Measurements from ENCODE around the gene XPOT.
A peak's percentile ranks its signal among the peaks of the same experiment; 100 is the strongest.
"Not testable (repeated sequence)": the region's sequence is repeated elsewhere in the genome, so short reads cannot be mapped to it uniquely, and the experiment has no call there.

XPOT gene, protein sequence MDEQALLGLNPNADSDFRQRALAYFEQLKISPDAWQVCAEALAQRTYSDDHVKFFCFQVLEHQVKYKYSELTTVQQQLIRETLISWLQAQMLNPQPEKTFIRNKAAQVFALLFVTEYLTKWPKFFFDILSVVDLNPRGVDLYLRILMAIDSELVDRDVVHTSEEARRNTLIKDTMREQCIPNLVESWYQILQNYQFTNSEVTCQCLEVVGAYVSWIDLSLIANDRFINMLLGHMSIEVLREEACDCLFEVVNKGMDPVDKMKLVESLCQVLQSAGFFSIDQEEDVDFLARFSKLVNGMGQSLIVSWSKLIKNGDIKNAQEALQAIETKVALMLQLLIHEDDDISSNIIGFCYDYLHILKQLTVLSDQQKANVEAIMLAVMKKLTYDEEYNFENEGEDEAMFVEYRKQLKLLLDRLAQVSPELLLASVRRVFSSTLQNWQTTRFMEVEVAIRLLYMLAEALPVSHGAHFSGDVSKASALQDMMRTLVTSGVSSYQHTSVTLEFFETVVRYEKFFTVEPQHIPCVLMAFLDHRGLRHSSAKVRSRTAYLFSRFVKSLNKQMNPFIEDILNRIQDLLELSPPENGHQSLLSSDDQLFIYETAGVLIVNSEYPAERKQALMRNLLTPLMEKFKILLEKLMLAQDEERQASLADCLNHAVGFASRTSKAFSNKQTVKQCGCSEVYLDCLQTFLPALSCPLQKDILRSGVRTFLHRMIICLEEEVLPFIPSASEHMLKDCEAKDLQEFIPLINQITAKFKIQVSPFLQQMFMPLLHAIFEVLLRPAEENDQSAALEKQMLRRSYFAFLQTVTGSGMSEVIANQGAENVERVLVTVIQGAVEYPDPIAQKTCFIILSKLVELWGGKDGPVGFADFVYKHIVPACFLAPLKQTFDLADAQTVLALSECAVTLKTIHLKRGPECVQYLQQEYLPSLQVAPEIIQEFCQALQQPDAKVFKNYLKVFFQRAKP

DNA sequence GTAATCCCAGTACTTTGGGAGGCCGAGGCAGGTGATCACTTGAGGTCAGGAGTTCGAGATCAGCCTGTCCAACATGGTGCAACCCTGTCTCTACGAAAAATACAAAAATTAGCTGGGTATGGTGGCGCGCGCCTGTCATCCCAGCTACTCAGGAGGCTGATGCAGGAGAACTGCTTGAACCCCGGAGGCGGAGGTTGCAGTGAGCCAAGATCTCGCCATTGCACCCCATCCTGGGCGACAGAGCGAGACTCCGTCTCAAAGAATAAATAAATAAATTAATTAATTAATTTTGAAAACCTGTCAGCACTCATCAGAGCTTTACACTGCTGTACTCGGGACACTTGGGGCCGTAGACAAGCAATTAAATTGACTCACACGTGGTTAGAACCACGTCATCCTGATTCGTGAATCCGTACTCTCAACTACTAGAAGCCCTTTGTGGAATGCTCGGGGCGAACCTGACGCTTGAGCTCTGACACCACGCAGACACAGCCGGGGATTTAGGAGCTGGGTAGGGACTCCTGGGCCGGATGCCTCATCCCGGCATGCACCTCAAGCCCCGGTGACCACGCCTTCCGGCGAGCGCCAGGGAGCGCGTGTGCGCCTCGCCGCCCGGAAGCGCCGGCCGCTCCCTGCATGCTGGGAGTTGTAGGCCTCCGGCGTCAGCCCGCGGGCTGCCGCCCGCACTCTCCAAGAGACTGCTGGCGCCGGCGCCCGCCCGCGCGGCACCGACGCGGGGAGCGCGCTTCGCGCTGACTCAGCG lies at the start of gene XPOT:
Gene XPOT, plus strand, starts transcription at position 686 of the 763 bp plus-strand sequence. CDS start 5,644 bp downstream, outside the sequence.
- peak; percentile 76 for DNase-seq

DNA sequence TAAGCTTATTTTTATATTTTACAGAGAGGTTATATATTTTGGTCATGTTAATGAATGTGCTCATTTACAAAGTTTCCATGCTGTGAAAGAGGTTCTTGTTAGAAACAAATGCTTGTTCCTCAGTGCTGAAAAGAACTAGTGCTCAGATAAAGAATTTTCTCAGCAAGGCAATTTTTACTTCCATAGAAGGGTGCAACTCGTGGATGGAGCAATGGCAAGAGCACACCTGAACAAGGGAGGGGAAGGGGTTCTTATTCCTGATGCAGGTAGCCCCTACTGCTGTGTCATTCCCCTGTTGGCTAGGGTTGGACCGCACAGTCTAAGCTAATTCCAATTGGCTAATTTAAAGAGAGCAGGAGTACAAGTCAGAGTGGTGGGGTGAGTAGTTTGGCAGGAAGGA lies 48.0 kb upstream of the XPOT start:
- not testable (repeated sequence) for DNase-seq

DNA sequence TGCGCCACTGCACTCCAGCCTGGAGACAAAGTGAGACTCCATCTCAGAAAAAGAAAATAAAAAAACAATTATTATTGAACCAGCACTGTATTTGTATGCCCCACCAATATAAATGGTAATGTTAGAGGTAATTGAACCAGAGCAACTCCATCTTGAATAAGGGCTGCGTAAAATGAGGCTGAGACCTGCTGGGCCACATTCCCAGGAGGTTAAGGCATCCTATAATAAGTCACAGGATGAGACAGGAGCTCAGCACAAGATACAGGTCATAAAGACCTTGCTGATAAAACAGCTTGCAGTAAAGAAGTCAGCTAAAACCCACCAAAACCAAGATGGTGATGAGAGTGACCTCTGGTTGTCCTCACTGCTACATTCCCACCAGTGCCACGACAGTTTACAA lies 43.0 kb upstream of the XPOT start:
- DNase-seq, result not testable (repeated sequence)

DNA sequence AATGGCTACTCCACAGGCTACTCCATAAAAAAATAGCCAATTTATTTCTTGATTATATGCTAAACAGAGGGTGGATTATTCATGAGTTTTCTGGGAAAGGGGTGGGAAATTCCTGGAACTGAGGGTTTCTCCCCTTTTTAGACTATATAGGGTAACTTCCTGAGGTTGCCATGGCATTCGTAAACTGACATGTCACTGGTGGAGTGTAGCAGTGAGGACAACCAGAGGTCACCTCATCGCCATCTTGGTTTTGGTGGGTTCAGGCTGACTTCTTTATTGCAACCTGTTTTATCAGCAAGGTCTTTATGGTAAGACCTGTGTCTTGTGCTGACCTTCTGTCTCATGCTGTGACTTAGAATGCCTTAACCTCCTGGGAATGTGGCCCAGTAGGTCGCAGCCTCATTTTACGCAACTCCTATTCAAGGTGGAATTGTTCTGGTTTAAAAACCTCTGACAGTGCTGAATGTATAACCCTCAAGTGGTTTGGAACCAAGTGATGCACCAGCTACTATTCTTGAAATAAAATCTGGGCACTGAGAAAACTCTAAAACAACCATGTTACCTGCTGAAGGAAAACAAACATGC lies 41.4 kb upstream of the XPOT start:
- DNase-seq, result no peak

DNA sequence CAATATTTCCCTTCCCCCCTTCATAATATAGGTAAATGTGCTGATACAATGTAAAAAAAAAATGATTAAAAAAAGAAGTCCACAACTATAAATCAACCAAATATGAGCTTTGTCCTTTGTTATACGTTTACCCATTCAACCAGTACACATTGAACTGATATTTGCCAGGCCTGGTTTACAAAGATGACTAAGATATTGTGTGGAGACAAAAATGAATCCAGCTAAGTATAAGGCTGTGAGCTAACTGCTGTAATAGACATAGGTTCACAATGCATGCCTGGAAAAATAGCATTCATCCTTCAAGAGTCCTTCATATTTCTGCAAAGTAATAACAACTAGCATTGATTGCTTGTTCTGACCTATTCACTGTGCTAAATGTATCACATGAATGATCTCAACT lies 20.5 kb upstream of the XPOT start:
- no peak for DNase-seq

DNA sequence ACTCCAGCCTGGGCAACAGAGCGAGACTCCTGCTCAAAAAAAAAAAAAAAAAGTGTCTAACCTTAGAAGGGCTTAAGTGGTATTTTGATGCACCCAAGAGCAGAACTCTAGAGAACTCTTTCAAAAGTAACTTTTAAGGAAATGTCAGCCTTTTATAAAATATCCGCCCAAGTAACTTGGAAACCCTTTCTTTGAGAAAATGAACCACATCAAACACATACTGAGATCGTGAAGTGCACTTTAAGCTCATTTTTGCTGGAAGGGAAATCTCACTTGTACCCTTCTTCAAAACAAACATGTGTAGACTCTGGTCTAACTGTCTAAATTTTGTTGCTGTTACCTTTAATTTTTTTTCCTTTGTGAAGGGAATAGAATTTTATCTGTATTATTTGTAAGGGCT lies 19.2 kb upstream of the XPOT start:
- DNase-seq, result no peak

DNA sequence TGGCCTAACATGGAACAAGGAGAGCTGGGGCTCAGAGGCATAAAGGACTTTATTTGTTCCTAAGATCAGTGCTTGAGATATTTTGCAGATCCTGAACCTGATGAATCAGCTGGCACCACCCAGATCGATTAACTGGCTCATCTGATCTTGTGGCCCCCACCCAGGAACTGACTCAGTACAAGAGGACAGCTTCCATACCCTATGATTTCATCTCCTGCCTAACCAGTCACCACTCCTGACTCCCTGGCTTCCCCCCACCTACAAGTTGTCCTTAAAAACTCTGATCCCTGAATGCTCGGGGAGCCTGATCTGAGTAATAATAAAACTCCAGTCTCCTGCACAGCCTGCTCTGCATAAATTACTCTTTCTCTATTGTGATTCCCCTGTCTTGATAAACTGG lies 18.7 kb upstream of the XPOT start:
- no peak for DNase-seq

DNA sequence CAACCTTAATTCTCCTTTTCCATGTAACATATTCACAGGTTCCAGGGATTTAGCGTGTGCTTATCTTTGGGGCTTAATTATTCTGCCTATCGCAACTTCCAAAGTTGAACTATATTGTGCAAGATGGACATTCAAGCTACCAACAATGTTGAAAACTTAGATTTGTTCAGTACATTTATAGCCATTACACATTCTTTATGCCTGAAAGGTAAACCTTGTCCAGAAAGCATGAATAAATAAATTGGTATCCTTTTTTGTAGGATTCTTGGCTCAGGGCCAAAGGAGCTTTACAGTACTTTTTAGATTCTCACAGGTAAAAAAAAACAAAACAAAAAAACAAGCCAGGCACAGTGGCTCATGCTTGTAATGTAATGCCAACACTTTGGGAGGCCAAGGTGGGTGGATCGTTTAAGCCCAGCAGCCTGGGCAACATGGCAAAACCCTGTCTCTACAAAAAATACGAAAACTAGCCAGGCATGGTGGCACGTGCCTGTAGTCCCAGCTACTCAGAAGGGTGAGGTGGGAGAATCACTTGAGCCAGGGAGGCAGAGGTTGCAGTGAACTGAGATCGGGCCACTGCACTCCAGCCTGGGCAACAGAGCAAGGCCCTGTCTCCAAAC lies 16.9 kb upstream of the XPOT start:
- DNase-seq, result no peak

DNA sequence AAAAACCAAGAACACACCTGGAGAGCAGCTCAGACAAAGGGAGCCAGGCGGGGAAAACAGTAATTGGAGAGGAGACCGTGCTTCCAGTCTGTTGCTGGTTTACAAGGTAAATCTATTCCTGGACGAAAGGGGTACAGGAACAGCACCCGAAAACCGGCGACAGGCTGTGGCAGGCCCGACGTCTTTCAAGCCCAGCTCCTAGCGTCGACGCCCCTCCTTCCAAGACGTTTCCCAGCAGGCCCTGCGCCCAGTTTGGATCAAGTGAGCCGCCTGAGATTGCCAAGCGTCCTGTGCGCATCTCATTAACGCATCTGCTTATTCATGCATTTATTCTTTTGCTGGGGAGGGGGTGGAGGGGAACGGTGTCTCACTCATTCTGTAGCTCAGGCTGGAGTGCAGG lies 15.0 kb upstream of the XPOT start:
- DNase-seq, result no peak

DNA sequence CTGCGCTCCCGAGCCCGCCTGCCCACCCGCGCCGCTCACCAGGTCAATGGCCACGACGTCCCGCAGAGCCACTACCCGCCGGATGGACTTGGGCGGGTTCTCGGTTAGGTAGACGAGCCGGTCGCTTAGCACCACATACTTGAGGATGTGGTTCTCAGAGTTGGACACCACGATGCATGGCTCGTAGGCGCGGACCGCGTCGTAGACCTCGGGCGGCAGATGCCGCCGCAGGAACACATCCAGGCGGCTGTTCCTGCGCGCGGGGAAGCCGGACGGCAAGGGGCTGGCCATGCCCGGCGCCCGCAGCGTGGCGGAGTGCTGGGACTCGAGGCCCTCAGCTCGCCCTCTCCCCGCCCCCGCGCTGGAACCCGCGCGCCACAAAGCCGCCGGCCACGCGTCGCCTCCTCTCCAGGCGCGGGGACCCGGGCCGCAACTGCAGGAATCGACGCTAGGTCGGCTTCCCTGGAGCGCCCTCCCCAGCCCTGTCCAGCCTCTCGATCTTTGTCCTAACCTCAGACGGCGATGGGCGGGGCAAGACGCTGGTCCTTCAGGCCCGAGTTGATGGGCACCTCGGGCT lies 13.8 kb upstream of the XPOT start, which contains the start of gene C12orf56:
Gene C12orf56, minus strand, starts transcription at position 484 of the 577 bp plus-strand sequence. Its CDS starts 193 bp downstream, at position 291.
- no peak for DNase-seq

DNA sequence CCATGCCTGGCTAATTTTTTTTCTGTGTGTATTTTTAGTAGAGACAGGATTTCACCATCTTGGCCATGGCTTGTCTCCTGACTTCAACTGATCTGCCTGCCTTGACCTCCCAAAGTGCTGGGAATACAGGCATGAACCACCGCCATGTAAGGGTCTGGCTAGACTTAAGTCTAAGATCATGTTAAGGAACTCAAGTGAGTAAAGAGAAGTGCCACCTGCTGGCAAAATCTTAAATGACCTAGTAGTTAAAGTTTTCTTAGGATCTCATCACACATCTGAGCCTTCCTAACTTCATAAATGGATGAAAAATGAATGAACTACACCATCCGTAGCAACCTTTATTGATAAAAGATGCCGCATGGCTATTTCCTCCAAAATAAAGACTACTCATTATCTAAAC lies 12.0 kb upstream of the XPOT start:
- DNase-seq, result no peak

DNA sequence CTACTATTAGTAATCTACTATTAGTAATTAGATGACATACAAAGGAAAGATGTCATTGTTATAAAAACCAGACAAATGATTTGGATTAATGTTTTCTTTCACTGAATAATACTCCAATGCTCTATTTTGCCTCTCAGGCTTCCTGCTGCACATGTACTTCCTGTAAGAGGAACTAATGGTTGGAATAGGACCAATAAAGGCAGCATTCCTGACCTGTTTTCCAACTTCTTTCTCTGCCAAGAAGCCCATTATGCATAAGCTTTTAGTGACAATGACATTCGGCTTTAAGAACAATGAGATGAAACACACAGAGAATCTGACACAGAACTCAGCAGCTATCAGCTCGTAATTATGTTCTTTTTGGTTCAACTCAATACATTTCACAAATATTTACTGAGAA lies 8.5 kb upstream of the XPOT start:
- no peak for DNase-seq

DNA sequence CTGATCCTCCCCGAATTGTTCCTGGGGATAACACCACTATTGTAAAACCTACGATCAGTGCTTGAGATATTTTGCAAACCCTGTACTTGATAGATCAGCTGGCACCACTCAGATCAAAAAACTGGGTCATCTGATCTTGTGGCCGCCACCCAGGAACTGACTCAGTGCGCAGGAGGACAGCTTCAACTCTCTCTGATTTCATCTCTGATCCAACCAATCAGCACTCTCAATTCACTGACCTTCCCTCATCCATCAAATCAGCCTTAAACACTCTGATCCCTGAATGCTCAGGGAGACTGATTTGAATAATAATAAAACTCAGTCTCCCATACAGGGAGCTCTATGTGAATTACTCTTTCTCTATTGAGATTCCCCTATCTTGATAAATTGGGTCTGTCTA lies 4.2 kb upstream of the XPOT start:
- no peak for DNase-seq

DNA sequence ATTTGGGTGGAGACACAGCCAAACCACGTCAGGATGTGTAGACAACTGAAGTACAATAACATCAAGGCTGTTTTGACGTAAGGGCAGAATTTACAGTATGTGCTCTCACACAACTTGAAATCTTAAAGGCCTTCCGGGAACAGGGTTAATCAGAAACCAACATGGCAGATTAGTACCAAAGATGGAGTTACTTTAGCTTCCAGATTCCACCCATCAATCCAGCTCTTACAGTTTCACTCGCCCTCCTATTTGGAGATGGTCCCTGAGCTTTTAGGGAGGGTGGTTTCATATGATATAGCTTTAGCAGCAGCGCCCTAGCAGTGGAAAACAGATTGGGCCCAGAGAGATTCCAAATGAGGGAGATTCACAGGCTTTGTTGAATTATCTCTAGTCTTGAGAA lies 2.0 kb upstream of the XPOT start:
- DNase-seq, result no peak

DNA sequence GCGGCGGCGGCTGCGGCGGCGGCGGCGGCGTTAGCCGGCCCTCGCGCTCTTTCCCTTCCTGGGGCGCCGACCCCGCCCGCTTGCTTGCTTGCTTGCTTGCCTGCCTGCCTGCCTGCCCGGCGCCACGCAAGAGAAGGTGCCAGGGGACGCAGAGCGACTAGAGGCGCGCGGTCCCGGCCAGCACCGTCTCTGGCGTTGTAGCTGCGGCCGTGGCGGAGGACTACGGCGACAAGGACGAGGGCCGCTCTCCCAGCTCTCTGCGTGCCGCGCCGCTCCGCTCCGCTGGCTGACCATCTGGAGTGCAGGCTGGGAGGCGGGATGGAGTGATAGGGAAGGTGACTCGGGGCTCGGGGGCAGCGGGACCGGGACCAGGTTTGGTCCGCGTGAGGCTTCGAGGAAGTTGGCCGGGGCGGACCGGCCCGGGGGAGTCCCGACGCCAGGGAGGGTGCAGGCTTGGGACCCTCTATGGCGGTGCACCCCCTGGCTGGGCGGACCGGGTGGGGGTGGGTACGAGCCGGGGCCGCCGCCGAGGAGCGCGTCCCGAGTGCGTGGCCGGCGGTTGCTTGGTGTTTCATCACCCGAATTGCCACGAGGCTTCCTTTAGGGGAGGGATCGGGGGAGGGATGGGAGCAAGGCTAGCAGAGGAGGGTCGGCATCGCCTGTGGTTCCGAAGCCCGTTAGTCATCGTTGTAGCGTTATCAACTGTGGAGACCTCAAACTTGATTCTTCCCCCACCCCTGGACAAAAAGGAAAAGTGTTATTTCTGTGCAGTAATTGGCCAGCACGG lies 471 bp downstream of the XPOT start:
- no peak for DNase-seq

DNA sequence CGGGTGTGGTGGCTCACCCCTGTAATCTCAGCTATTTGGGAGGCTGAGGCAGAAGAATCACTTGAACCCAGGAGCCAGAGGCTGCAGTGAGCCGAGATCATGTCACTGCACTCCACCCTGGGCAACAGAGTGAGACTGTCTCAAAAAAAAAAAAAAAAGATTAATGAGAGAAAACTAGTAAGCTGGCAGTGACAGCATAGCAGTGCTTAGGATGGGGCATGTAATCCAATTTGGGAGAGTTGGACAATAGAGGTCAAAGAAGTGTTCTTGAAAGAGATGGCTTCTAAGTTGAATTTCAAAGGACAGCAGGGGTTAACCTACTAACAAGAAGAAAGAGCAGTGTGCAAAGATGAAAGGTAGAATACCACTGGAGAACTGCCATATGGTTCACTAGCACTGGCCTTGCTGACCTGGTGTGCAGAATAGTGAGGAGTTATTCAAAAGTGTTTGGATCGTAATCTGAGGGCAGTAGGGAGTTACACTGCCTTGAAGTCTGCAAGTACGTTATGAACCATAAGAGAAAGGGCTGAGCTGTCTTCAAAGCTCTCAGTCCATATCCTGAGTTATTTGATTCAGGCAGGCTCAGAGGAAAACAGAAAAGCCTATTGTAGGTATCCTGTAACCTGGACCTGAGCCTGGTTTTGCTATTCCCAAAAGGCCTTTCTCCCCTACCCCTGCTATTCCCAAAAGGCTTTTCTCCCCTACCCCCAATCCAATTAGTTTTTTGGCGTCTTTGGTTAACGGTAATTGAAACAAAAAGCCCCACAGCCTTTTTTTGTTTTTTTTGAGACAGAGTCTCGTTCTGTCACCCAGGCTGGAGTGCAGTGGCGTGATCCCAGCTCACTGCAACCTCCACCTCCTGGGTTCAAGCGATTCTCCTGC lies 3.4 kb downstream of the XPOT start:
- no peak for DNase-seq

DNA sequence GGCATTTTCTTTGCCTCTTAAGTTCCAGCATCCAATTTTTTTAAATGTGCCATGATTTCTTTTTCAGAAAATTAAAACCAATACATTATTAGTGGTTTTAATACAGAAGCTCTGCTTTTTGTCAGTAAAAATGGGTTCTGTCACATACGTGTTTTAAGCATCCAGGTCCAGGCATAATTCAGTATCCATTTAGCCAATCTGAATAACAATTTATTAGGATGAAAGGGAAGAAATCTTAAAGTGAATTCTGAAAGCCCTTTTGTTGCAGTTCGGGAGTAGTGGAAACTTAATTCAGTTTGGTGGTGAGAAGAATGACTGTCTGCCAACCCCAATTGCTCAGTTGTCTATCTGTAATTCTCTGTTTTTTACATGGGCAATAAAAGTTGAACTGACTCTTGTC lies 7.2 kb downstream of the XPOT start:
- no peak for DNase-seq

DNA sequence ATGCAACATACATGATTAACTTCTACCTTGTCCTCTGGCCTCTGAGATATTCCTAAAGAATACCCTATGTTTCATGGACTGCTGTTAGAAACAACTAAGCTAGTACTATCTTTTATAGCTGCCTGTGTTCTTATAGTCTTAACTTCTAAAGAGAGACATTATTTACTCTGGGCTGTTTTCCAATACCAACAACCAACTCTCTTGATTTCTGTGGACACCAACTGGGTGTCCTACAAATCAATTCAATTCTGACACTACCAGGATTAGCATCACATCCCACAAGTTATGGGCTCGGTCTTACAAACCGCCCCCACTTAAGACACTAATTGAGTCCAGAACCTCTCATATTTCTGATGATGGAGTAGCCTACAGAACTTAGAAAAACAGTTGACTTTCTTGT lies 8.3 kb downstream of the XPOT start:
- DNase-seq, result no peak

DNA sequence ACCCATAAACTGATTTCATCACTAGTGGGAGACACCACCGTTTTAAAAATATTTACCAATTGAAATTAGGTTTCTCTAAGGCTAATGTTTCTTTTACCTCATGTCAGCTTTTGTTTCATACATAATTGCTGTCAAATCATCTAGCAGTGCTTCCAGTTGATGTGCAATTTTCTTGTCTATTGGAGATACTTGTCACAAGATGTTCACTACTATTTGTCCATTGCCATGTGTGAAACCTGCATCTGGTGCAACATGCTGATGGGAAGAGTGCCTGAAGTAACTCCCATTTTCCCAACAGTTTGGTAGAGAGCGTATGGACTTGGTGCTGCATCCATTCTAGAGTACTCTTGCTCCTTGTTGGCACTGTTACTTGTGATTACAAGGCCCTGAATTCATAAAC lies 9.7 kb downstream of the XPOT start:
- DNase-seq, result no peak

DNA sequence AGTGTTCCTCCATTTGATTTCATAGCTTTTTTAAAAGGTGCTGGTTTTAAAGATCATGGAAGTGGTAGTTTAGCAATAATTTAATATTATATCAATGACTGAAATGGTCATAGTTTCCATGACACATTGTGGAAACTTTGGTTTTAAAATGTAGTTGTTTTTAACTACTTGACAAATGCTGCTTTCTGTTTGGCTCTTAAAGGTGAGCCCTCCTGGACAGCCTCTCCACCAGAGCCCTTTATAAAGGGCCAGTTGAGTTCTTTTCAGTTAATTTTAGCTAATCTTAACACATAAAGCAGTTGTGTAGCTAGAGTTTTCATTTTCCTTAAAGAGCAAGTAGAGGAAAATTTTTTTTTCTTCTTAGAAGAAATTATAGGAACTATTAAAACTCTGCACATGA lies 14.0 kb downstream of the XPOT start:
- no peak for DNase-seq
